Gastroesophageal sphincter (tissue), 4 donors: ENCODE data around the gene SLIT3. TPM values are rescaled to one million over a fixed set of nuclear protein-coding genes. Genes with fewer than 3 reads are reported as not detected.

Experiments
- ATAC-seq: fragments of 150-250 bp; one replicate; pipeline ENCODE4 v1.9.1; 2016; ENCODE audit warnings: mild to moderate bottlenecking, moderate library complexity
- H3K27ac ChIP-seq, 4 donors: fragments of 200-600 bp; sonication (generic) in 3 of 4; 1 replicate in 3 of 4; 2 replicates in 1 of 4; pipeline ENCODE4 v1.5.1; 2016 to 2019
- H3K27me3 ChIP-seq: fragments of 200-600 bp; sonication (generic); one replicate; pipeline ENCODE4 v1.5.1; 2019
- H3K36me3 ChIP-seq, 2 donors: fragments of 200-600 bp; sonication (generic); one replicate each; pipeline ENCODE4 v1.5.1; 2019; ENCODE audit warnings: control low read depth in 1 of 2
- H3K4me1 ChIP-seq, 3 donors: fragments of 200-600 bp; sonication (generic); 1 replicate in 2 of 3; 2 replicates in 1 of 3; pipeline ENCODE4 v1.5.1; 2016 to 2019; ENCODE audit warnings: control low read depth in 2 of 3
- H3K4me3 ChIP-seq, 2 donors: fragments of 200-600 bp; sonication (generic); one replicate each; pipeline ENCODE4 v1.5.1; 2019; ENCODE audit warnings: mild to moderate bottlenecking in 1 of 2, moderate library complexity in 1 of 2
- H3K9me3 ChIP-seq, 3 donors: fragments of 200-600 bp; sonication (generic); one replicate each; pipeline ENCODE4 v1.5.1; 2017 to 2019; ENCODE audit warnings: control low read depth in 2 of 3
- EP300 ChIP-seq: sonication (generic); formaldehyde crosslinking; IDR thresholded peaks from one replicate; pipeline ENCODE4 v1.6.1; 2017; ENCODE audit warnings: antibody characterized with exemption, mild to moderate bottlenecking
- POLR2A ChIP-seq, 2 donors: fragments of 450-650 bp; IDR thresholded peaks; one replicate each; pipeline ENCODE4 v1.6.1; 2017; ENCODE audit warnings: antibody characterized with exemption in 2 of 2, mild to moderate bottlenecking in 2 of 2, moderate library complexity in 1 of 2
- POLR2AphosphoS5 ChIP-seq: sonication (generic); formaldehyde crosslinking; IDR thresholded peaks from one replicate; pipeline ENCODE4 v1.6.1; 2017; ENCODE audit warnings: antibody characterized with exemption
- WGBS, 2 donors: methylation state at CpG; one replicate each; pipeline ENCODE4 v1.1.5; 2018; ENCODE audit warnings: low coverage in 1 of 2; 5-methylcytosine and 5-hydroxymethylcytosine counted together
- total RNA-seq, 4 donors: library from RNA; depleted of rRNA; stranded (reverse); fragments of >200 nt; gene quantifications; one replicate each; pipeline ENCODE4 v1.1.0, GENCODE V29; 2016
- TF ChIP-seq, protein P1 (sequence below), 4 experiments: fragments of 200-600 bp in 2 of 4; fragments of 450-650 bp in 2 of 4; sonication (generic) in 1 of 4; IDR thresholded peaks; one replicate each; pipeline ENCODE4 v1.5.1; 2017 to 2019; ENCODE audit warnings: antibody characterized with exemption in 4 of 4, mild to moderate bottlenecking in 2 of 4, moderate library complexity in 2 of 4

Gene SLIT3
- total RNA-seq, 4 donors from 2014 or later: 29.6 to 76.3 (median 31.1) TPM

DNA sequence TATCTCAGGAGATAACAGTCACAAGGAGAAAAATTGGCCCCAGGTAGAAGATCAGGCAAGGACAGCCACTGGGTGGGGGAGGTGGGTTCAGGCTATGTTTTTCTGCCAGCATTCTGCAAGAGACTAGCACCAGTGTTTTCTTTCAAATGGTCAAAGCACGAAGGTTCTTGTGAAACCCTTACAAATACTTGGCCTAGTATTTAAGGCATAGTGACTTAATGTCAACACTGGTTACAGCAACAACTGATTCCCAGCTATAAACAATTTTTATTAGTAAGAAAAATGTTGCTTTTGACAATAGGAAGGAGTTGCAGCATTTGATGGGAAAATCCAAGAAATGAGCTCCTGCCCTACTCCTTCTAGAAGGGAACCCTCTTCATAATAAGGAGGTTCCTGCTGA is 349.6 kb downstream of the SLIT3 start:
- Histone ChIP-seq H3K9me3 (no peaks in the 10 kb centered on the region), H3K27me3 (no peaks in the 10 kb centered on the region), H3K36me3 (no peaks in the 10 kb centered on the region), H3K4me3 (no peak overlapping the region), H3K27ac (peak overlapping the region in 1 of 4 donors; percentile 46), H3K4me1 (peaks cover 0 to 24% (median 4%) of the 10 kb centered on the region in 3 donors)
- ATAC-seq: peak; percentile 88
- 67 to 80% methylated on average over 1 of the region's 1 CpG for WGBS, 2 donors
- TF ChIP-seq POLR2A (IDR thresholded peaks at IDR 0.05): no peak
- peak; percentile 59 for TF ChIP-seq POLR2AphosphoS5

DNA sequence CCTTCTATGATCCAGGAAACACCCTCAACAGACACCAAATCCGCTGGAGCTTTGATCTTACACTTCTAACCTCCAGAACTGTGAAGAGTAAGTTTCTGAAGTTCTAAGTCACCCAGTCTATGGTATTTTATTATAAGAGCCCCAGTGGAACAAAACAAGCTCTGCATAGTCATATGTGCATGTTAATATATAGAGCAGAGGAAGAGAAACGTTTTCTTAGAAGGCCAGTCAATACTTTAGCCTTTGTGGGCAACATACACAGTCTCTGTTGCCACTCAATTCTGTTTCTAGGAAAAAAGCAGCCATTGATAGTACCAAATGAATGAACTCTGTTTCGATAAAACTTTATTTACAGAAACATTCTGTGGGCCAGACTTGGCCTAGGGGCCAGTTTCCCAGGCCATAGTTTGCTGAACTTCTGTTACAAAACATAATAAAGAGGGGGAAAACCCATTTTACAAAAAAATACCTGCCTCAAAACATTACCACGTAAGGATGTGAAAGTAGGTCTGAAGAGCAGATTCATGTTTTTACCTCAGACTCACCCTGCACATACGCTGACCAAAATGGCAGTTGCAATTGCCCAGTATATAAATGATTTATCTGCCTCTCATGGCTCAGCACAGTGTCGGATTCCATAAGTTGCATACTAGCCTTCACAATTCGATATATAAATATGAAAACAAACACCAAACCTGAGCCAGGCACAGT is 350.5 kb downstream of the SLIT3 start:
- Histone ChIP-seq H3K27ac (no peak overlapping the region), H3K9me3 (no peaks in the 10 kb centered on the region), H3K4me1 (peaks cover 0 to 24% (median 4%) of the 10 kb centered on the region in 3 donors), H3K36me3 (no peaks in the 10 kb centered on the region), H3K27me3 (no peaks in the 10 kb centered on the region), H3K4me3 (no peak overlapping the region)
- WGBS, 2 donors: 91% methylated on average over 7 of the region's 7 CpGs
- ATAC-seq: no peak
- no peak for TF ChIP-seq POLR2A (IDR thresholded peaks at IDR 0.05)
- TF ChIP-seq POLR2AphosphoS5: no peak
- TF ChIP-seq EP300: no peak
- TF ChIP-seq, protein P1, sequence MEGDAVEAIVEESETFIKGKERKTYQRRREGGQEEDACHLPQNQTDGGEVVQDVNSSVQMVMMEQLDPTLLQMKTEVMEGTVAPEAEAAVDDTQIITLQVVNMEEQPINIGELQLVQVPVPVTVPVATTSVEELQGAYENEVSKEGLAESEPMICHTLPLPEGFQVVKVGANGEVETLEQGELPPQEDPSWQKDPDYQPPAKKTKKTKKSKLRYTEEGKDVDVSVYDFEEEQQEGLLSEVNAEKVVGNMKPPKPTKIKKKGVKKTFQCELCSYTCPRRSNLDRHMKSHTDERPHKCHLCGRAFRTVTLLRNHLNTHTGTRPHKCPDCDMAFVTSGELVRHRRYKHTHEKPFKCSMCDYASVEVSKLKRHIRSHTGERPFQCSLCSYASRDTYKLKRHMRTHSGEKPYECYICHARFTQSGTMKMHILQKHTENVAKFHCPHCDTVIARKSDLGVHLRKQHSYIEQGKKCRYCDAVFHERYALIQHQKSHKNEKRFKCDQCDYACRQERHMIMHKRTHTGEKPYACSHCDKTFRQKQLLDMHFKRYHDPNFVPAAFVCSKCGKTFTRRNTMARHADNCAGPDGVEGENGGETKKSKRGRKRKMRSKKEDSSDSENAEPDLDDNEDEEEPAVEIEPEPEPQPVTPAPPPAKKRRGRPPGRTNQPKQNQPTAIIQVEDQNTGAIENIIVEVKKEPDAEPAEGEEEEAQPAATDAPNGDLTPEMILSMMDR (IDR thresholded peaks at IDR 0.05): no peak

DNA sequence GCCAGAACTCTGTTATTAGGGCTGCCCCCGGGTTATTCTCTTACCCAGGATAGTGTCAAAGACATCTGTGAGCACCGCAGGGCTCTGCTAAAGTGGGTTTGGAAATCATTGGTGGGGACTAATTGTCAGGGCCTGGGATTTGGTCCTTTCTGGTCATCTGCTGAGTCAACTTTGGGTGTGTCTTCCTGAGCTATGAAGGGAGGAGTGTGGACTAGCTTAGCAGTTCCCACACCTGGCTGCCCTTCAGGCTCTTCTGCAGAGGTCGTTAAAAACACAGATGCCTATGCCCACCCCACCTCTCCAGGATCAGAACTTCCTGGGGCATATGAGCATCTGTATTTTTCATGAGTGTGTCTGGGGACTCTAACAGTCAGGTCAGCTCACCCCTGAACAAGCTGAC is 352.2 kb downstream of the SLIT3 start:
- Histone ChIP-seq H3K4me3 (no peak overlapping the region), H3K27ac (no peak overlapping the region), H3K27me3 (no peaks in the 10 kb centered on the region), H3K9me3 (no peaks in the 10 kb centered on the region), H3K4me1 (peaks cover 0 to 24% (median 4%) of the 10 kb centered on the region in 3 donors), H3K36me3 (no peaks in the 10 kb centered on the region)
- ATAC-seq: no peak
- WGBS, 2 donors: 100% methylated on average over 1 of the region's 3 CpGs; no CpG with 5 or more reads in 1 of the 2 donors
- TF ChIP-seq EP300: no peak

DNA sequence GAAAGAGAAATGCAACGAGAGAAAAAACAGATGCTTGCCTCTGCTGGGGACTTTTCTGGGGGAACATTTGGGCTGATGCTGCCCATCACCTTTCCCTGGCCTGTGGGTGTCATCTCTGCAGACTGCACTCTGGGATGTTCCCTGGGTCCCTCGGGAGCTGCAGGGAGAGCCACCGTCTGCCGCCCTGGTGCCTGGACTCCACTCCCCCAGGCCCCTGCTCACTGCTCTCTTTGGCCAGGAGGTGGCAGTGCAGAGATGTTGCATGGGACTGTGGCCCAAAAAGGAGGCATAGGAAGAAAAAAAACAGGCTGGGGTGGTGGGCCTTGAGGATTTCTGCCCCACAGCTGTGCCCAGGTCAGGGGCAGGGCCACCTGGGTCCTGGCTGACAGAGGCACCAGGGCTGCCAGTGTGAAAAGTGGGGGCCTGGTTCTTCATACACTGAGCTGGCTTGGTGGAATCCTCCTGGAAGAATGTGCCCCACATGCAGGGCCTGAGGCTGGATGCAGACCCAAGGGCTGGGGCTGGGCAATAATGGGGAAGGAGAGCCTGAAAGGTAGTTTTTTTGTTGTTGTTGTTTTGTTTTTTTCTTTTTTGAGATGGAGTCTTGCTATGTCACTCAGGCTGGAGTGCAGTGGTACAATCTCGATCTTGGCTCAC is 353.6 kb downstream of the SLIT3 start:
- no peak overlapping the region for H3K27ac ChIP-seq
- ATAC-seq: no peak
- no peaks in the 10 kb centered on the region for H3K27me3 ChIP-seq
- 36 to 41% methylated on average over 4 of the region's 5 CpGs for WGBS, 2 donors
- TF ChIP-seq POLR2AphosphoS5 (no peak), EP300 (no peak)
- TF ChIP-seq, protein P1 (IDR thresholded peaks at IDR 0.05): peak in 3 of 4 experiments; percentile 30 to 68 (median 54)
- H3K4me3 ChIP-seq: no peak overlapping the region
- no peaks in the 10 kb centered on the region for H3K9me3 ChIP-seq
- H3K36me3 ChIP-seq: no peaks in the 10 kb centered on the region
- H3K4me1 ChIP-seq: peaks cover 0 to 24% (median 4%) of the 10 kb centered on the region in 3 donors

DNA sequence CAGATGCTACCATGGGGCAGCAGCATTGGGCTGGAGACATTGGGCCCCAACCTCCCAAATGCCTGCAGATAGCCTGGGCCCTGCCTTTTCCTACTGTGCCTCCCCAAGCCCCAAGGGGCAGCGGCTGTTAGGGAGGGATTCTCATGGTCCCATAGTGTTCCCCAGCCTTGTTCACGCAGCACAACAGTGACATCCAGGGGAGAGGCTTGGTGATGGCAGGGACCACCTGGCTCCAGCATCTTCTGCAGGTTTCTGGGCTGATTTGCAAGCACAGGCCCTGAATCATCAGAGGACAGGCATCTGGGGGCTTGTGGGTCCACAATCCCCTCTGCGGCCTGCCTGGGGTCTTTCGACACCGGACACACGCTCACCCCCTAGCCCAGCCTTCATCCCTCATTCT is 354.6 kb downstream of the SLIT3 start:
- no peaks in the 10 kb centered on the region for H3K36me3 ChIP-seq
- no peaks in the 10 kb centered on the region for H3K27me3 ChIP-seq
- no peak for ATAC-seq
- no peaks in the 10 kb centered on the region for H3K9me3 ChIP-seq
- peaks cover 0 to 15% (median 0%) of the 10 kb centered on the region in 3 donors for H3K4me1 ChIP-seq
- WGBS, 2 donors: 100% methylated on average over 3 to 5 of the region's 6 CpGs
- TF ChIP-seq POLR2A (IDR thresholded peaks at IDR 0.05) (no peak), POLR2AphosphoS5 (no peak), EP300 (no peak)
- TF ChIP-seq, protein P1 (IDR thresholded peaks at IDR 0.05): no peak
- H3K4me3 ChIP-seq: no peak overlapping the region
- no peak overlapping the region for H3K27ac ChIP-seq

DNA sequence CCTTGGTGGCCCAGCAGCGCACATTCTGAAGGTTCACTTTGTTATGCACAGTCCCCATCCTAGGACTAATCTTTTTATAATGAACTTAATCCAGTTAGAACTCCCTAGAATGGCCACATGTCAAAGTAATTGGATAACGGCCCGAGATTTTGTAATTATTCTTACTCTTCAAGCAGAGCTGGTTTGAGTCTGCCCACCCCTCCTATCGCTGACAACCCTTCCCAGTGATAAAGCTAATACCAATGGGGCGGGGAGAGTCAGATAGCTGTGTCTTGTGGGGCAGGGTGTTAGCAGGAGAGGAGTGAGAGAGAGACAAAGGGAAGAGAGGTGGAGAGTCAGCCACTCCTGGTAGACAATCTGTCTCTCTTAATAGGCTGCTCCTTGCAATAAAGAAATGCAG is 356.9 kb downstream of the SLIT3 start:
- peaks cover 0 to 9% (median 0%) of the 10 kb centered on the region in 3 donors for H3K4me1 ChIP-seq
- H3K9me3 ChIP-seq: no peaks in the 10 kb centered on the region
- no peak overlapping the region for H3K4me3 ChIP-seq
- H3K36me3 ChIP-seq: no peaks in the 10 kb centered on the region
- TF ChIP-seq, protein P1 (IDR thresholded peaks at IDR 0.05): no peak
- no peak for TF ChIP-seq POLR2A (IDR thresholded peaks at IDR 0.05)
- no peak for TF ChIP-seq POLR2AphosphoS5
- no peak for TF ChIP-seq EP300
- ATAC-seq: no peak
- WGBS, 2 donors: 56 to 70% methylated on average over 3 to 4 of the region's 5 CpGs
- no peaks in the 10 kb centered on the region for H3K27me3 ChIP-seq
- H3K27ac ChIP-seq: no peak overlapping the region
